IPS-11a (cell line): ENCODE measurements around the gene KIAA1671.

ENCODE experiments used
- H3K4me3 ChIP-seq: one replicate; pipeline ENCODE4 v1.5.1; 2013; ENCODE audit warnings: low read depth, low read length, control low read depth

Gene KIAA1671

GRCh38 chr22:25084405-25085107, 132.0 kb downstream of the KIAA1671 start:
- H3K4me3 ChIP-seq = no peak overlapping the region

- H3K4me3 ChIP-seq = no peak overlapping the region
These were observed 132.6 kb downstream of the KIAA1671 start for GRCh38 chr22:25085156-25085555.

- no peak overlapping the region for H3K4me3 ChIP-seq
These were observed 133.7 kb downstream of the KIAA1671 start for GRCh38 chr22:25085930-25086901.

GRCh38 chr22:25086902-25087282, 134.4 kb downstream of the KIAA1671 start:
- no peak overlapping the region for H3K4me3 ChIP-seq

GRCh38 chr22:25090225-25090890, 137.8 kb downstream of the KIAA1671 start:
- no peak overlapping the region for H3K4me3 ChIP-seq

- no peak overlapping the region for H3K4me3 ChIP-seq
These were observed 138.9 kb downstream of the KIAA1671 start for GRCh38 chr22:25091458-25091857.

GRCh38 chr22:25092119-25092518, 139.6 kb downstream of the KIAA1671 start:
- H3K4me3 ChIP-seq = no peak overlapping the region

GRCh38 chr22:25094579-25094978, 142.1 kb downstream of the KIAA1671 start:
- no peak overlapping the region for H3K4me3 ChIP-seq

- no peak overlapping the region for H3K4me3 ChIP-seq
These were observed 143.4 kb downstream of the KIAA1671 start for GRCh38 chr22:25095869-25096268.

- no peak overlapping the region for H3K4me3 ChIP-seq
These were observed 144.3 kb downstream of the KIAA1671 start for GRCh38 chr22:25096638-25097405.

- H3K4me3 ChIP-seq = no peak overlapping the region
These were observed 146.0 kb downstream of the KIAA1671 start for GRCh38 chr22:25098445-25099081.

- H3K4me3 ChIP-seq = no peak overlapping the region
These were observed 146.7 kb downstream of the KIAA1671 start for GRCh38 chr22:25099202-25099601.

GRCh38 chr22:25100402-25100801, 147.9 kb downstream of the KIAA1671 start:
- H3K4me3 ChIP-seq = no peak overlapping the region

- no peak overlapping the region for H3K4me3 ChIP-seq
These were observed 148.4 kb downstream of the KIAA1671 start for GRCh38 chr22:25100948-25101347.

GRCh38 chr22:25101501-25101900, 149.0 kb downstream of the KIAA1671 start:
- no peak overlapping the region for H3K4me3 ChIP-seq

GRCh38 chr22:25101986-25102385, 149.5 kb downstream of the KIAA1671 start:
- no peak overlapping the region for H3K4me3 ChIP-seq

- no peak overlapping the region for H3K4me3 ChIP-seq
These were observed 150.2 kb downstream of the KIAA1671 start for GRCh38 chr22:25102722-25103121.

- no peak overlapping the region for H3K4me3 ChIP-seq
These were observed 151.9 kb downstream of the KIAA1671 start for GRCh38 chr22:25104367-25104766.

GRCh38 chr22:25105817-25106650, 153.5 kb downstream of the KIAA1671 start:
- H3K4me3 ChIP-seq = no peak overlapping the region
